Spleen (tissue), 11 donors: ENCODE results near the gene GLIS1. TPM values are rescaled to one million over a fixed set of nuclear protein-coding genes. Genes with fewer than 3 reads are reported as not detected.

Experiments used
- DNase-seq: peaks from one replicate; pipeline ENCODE4 v3.0.0-alpha.2; 2020
- H3K27ac ChIP-seq, 8 donors: fragments of 200-600 bp; sonication (generic) in 7 of 8; 1 replicate in 4 of 8; 2 replicates in 4 of 8; pipeline versions ENCODE4 v1.5.0 to v1.8.0; 2016 to 2021; ENCODE audit warnings: inconsistent platforms in 4 of 8, mild to moderate bottlenecking in 4 of 8, moderate library complexity in 1 of 8
- H3K27me3 ChIP-seq, 7 donors: fragments of 200-600 bp; sonication (generic) in 6 of 7; replicated peaks in 1 of 7; 1 replicate in 4 of 7; 2 replicates in 3 of 7; pipeline versions ENCODE4 v1.5.0 to v1.8.0; 2016 to 2021; ENCODE audit warnings: inconsistent platforms in 3 of 7, mild to moderate bottlenecking in 1 of 7
- H3K36me3 ChIP-seq, 6 donors: fragments of 200-600 bp; sonication (generic) in 5 of 6; 1 replicate in 4 of 6; 2 replicates in 2 of 6; pipeline versions ENCODE4 v1.5.0 to v1.8.0; 2016 to 2021; ENCODE audit warnings: inconsistent platforms in 2 of 6
- H3K4me1 ChIP-seq, 6 donors: fragments of 200-600 bp; sonication (generic) in 5 of 6; 1 replicate in 3 of 6; 2 replicates in 3 of 6; pipeline versions ENCODE4 v1.5.0 to v1.8.0; 2016 to 2021; ENCODE audit warnings: inconsistent platforms in 3 of 6
- H3K4me3 ChIP-seq, 8 donors: fragments of 200-600 bp; sonication (generic) in 7 of 8; 1 replicate in 4 of 8; 2 replicates in 4 of 8; pipeline versions ENCODE4 v1.5.0 to v1.8.0; 2016 to 2021; ENCODE audit warnings: inconsistent platforms in 4 of 8, mild to moderate bottlenecking in 4 of 8, moderate library complexity in 2 of 8
- H3K9me3 ChIP-seq, 8 donors: fragments of 200-600 bp; sonication (generic) in 7 of 8; 1 replicate in 4 of 8; 2 replicates in 4 of 8; pipeline versions ENCODE4 v1.5.0 to v1.8.0; 2016 to 2021; ENCODE audit warnings: inconsistent platforms in 4 of 8
- CTCF ChIP-seq, 11 experiments: fragments of 200-600 bp in 7 of 11; fragments of 450-650 bp in 4 of 11; sonication (generic) in 4 of 11; IDR thresholded peaks in 8 of 11; conservative IDR thresholded peaks in 3 of 11; 1 replicate in 7 of 11; 2 replicates in 4 of 11; pipeline versions ENCODE4 v1.4.0 to v1.8.0; 2016 to 2021; ENCODE audit warnings: antibody characterized with exemption in 11 of 11, inconsistent platforms in 4 of 11, mild to moderate bottlenecking in 1 of 11
- POLR2A ChIP-seq, 3 donors: fragments of 450-650 bp; IDR thresholded peaks; one replicate each; pipeline ENCODE4 v1.5.1; 2017; ENCODE audit warnings: antibody characterized with exemption in 3 of 3, mild to moderate bottlenecking in 1 of 3
- POLR2AphosphoS5 ChIP-seq, 3 donors: sonication (generic); formaldehyde crosslinking; IDR thresholded peaks; one replicate each; pipeline ENCODE4 v1.5.1; 2017; ENCODE audit warnings: antibody characterized with exemption in 3 of 3
- WGBS, 5 donors: extraction: QIAGEN DNeasy Blood & Tissue Kit in 3 of 5; methylation state at CpG; one replicate each; pipeline versions ENCODE4 v1.1.5 to v1.1.7; 2013 to 2018; 5-methylcytosine and 5-hydroxymethylcytosine counted together
- intact Hi-C: fragments of 100-400 bp; cut with DNase I; formaldehyde crosslinking; loops from one replicate; pipeline ENCODE4 v1.15.0; 2023; ENCODE audit warnings: low total_unique reads
- polyA plus RNA-seq, 3 donors: library from polyadenylated mRNA; stranded (reverse); fragments of 200-250 nt; gene quantifications; one replicate each; pipeline ENCODE4 v1.2.1, GENCODE V29; 2013
- total RNA-seq, 7 donors: library from RNA; depleted of rRNA in 3 of 7; stranded (reverse); fragments of >200 nt in 3 of 7; fragmentation: NEBNext Ultra II Directional in 4 of 7; extraction: Animal tissue kit (Norgen Biotek cat#: 25700) in 4 of 7; gene quantifications; one replicate each; pipeline versions ENCODE4 v1.1.0 to v1.2.1, GENCODE V29; 2016 to 2021
- donor health status: healthy with polysubstance abuse.
- donor health status: DM: no; HTN: no; CAD: no; lungs with moderate emphysema.
- donor health status: DM: no; HTN: no; CAD: no.
- donor health status: Bipolar disorder and iron deficiency.
- donor health status: healthy.
- donor health status: DM: no; HTN: no; CAD: no.
- donor health status: DM: yes; HTN: yes; CAD: no.

GLIS1 gene
- total and polyA plus RNA-seq, 10 donors: 0.04 to 0.39 (median 0.26) TPM; not detected in 5

- Histone ChIP-seq H3K4me1 (no peaks in the 10 kb centered on the region), H3K27ac (no peak overlapping the region), H3K36me3 (no peaks in the 10 kb centered on the region), H3K4me3 (no peak overlapping the region), H3K9me3 (peaks cover 0 to 5% (median 0%) of the 10 kb centered on the region in 8 donors), H3K27me3 (peaks cover 0 to 15% (median 0%) of the 10 kb centered on the region in 7 donors)
- TF ChIP-seq POLR2AphosphoS5 (IDR thresholded peaks at IDR 0.05) (no peak), CTCF (IDR thresholded peaks at IDR 0.05 in 8 of 11, conservative IDR thresholded peaks at IDR 0.05 in 3 of 11) (no peak), POLR2A (IDR thresholded peaks at IDR 0.05) (no peak)
- intact Hi-C loops: no loop called here
- DNase-seq: no peak
- WGBS, 5 donors: 64 to 79% (median 74%) methylated on average over 7 of the region's 7 CpGs
Observed at GRCh38 chr1:53705446-53706096, 33.4 kb downstream of the GLIS1 start.

- Histone ChIP-seq H3K36me3 (no peaks in the 10 kb centered on the region), H3K27me3 (peaks cover 0 to 15% (median 0%) of the 10 kb centered on the region in 7 donors), H3K4me1 (no peaks in the 10 kb centered on the region), H3K4me3 (no peak overlapping the region), H3K9me3 (peaks cover 0 to 6% (median 0%) of the 10 kb centered on the region in 8 donors), H3K27ac (no peak overlapping the region)
- DNase-seq: peak; percentile 37
- TF ChIP-seq POLR2AphosphoS5 (IDR thresholded peaks at IDR 0.05) (no peak), CTCF (IDR thresholded peaks at IDR 0.05 in 8 of 11, conservative IDR thresholded peaks at IDR 0.05 in 3 of 11) (no peak), POLR2A (IDR thresholded peaks at IDR 0.05) (no peak)
- 91 to 98% (median 92%) methylated on average over 8 of the region's 8 CpGs for WGBS, 5 donors
- intact Hi-C loops: no loop called here
Observed at GRCh38 chr1:53704804-53705445, 34.0 kb downstream of the GLIS1 start.

GRCh38 chr1:53704304-53704703 is 34.7 kb downstream of the GLIS1 start:
- WGBS, 5 donors: 81 to 89% (median 88%) methylated on average over 5 of the region's 5 CpGs
- Histone ChIP-seq H3K27me3 (peaks cover 0 to 17% (median 0%) of the 10 kb centered on the region in 7 donors), H3K36me3 (no peaks in the 10 kb centered on the region), H3K9me3 (peaks cover 0 to 6% (median 0%) of the 10 kb centered on the region in 8 donors), H3K4me3 (no peak overlapping the region), H3K4me1 (no peaks in the 10 kb centered on the region), H3K27ac (no peak overlapping the region)
- peak; percentile 56 for DNase-seq
- TF ChIP-seq POLR2A (IDR thresholded peaks at IDR 0.05) (no peak), CTCF (IDR thresholded peaks at IDR 0.05 in 8 of 11, conservative IDR thresholded peaks at IDR 0.05 in 3 of 11) (no peak)
- intact Hi-C loops: no loop called here

- H3K9me3 ChIP-seq: peaks cover 0 to 6% (median 0%) of the 10 kb centered on the region in 8 donors
- TF ChIP-seq POLR2AphosphoS5 (IDR thresholded peaks at IDR 0.05): no peak
- no peak for TF ChIP-seq CTCF (IDR thresholded peaks at IDR 0.05 in 8 of 11, conservative IDR thresholded peaks at IDR 0.05 in 3 of 11)
- TF ChIP-seq POLR2A (IDR thresholded peaks at IDR 0.05): no peak
- H3K4me3 ChIP-seq: no peak overlapping the region
- no peak overlapping the region for H3K27ac ChIP-seq
- H3K27me3 ChIP-seq: peaks cover 0 to 19% (median 0%) of the 10 kb centered on the region in 7 donors
- H3K36me3 ChIP-seq: no peaks in the 10 kb centered on the region
- intact Hi-C loops: no loop called here
- WGBS, 5 donors: 79 to 96% (median 85%) methylated on average over 1 of the region's 1 CpG
- H3K4me1 ChIP-seq: peaks cover 0 to 4% (median 0%) of the 10 kb centered on the region in 6 donors
- DNase-seq: no peak
Observed at GRCh38 chr1:53703174-53703573, 35.8 kb downstream of the GLIS1 start.
